ENCODE data around the gene PLD1. TPM values are rescaled to one million over a fixed set of nuclear protein-coding genes. Genes with fewer than 3 reads are reported as not detected.

The PLD1 gene
- total RNA-seq, 1 experiment from 2014 or later, result 14.4 TPM

DNA sequence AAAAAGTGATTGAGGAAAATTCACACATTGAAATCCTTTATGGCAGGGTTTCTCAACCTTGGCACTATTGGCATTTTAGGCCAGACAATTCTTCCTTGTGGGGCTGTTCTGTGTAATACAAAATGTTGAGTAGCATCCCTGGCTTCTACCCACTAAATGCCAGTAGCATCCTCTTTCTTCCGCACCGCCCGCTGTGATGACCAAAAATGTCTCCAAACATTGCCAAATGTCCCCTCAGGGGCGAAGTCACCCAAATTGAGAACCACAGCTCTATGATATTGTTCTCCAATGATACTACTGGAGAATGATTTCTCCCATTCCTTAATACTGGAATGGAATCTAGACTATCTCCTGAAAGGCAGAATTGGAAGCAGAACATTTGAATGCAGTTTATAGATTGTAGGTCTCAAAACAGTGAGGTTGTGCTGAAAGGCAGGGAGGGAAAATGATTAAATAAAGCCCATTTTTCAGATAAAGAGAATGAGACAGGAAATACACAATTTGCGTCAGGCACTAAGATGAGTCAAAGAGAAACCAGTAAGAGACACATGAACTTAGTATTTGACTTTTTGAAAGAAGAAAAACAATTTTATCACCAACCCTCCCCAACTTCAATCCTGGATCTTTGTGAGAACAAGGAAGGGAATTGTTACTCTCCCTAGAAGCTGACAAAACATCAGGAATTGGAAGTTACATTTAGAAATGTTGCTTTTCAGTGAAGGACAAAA, 248.5 kb downstream of the PLD1 start:
- no peak for DNase-seq (ENCODE audit: low spot score)

DNA sequence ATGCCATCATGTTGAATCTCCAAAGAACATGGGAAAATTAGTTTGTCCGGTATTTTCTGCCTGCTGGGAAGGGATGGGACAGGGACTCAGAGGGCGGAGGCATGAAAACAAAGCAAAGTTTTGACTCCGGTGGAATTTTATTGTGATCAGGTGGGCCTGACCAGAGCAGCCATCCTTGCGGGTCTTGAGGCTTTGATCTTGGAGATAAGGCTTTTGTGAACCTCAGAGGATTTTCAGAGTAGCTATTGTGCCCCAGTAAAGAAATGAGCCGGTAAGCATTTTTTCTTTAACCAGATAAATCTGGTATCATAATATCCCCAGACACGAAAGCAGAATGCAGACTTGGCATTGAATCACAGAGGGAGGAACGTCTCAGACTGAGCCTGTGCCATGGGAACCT, 250.7 kb downstream of the PLD1 start:
- no peak for DNase-seq (ENCODE audit: low spot score)

DNA sequence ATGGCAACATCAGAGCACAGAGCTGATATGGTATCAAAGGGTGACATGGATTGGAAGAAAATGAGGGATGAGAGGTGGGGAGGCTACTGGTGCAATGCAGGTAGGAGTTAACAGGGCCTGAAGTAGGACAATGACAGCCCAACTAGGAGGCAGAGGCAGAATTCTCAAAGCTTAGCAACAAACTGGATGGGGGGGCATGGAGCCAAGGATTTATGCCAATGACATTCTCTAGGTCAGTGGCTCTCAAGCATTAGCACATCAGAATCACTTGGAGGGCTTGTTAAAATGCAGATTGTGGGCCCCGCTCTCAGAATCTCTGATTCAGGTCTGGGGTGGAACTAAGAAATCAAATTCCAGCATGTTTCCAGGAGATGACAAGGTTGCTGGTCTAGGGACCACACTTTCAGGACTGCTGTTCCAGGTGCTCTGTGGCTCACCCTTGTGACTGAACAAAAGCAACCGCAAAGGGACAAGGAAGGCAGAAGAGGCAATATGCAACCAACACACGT, 252.0 kb downstream of the PLD1 start:
- DNase-seq (ENCODE audit: low spot score), result no peak

DNA sequence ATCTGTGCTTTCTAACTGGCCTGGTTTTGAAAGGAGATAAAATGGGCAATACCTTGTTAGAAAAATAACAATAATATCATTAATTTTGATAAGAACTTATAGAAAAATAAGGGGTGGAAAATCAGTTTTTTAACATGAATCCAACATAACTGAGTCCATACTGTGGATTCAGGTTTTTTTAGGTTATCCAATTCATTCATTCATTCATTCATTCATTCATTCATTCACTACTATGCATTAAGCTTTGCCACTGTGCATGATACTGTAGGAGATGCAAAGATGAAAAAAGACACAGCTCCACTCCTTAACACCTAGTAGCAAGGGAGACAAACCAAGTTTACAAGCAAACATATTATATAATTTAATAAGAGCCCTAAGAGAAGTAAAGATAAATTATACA, 253.1 kb downstream of the PLD1 start:
- DNase-seq (ENCODE audit: low spot score), result no peak

DNA sequence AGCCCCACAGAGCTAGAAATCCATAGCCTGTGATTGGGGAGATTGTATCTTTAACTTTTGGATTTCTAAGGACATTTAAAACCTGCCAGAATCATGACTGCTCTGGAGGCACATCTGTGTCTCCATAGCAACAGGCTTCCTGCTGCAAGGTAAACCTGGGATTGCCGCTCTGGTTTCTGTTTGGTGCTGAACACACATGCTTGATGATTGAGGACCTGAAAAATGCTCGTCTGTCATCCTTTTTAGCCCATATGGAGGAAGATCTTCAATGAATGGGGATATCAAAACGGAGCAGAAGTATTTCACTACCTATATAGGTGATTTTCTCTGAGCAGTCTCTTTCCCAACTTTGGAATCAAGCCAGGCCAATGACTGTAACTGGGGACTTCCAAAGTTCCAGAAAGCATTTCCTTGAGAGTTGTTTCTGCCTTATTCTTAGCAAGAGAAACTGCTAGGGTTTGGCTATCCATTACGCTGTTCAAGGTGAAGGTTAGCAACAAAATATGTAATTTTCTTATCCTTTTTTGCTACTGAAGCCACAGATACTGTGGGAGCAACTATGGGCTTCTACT, 253.6 kb downstream of the PLD1 start:
- DNase-seq (ENCODE audit: low spot score), result no peak

DNA sequence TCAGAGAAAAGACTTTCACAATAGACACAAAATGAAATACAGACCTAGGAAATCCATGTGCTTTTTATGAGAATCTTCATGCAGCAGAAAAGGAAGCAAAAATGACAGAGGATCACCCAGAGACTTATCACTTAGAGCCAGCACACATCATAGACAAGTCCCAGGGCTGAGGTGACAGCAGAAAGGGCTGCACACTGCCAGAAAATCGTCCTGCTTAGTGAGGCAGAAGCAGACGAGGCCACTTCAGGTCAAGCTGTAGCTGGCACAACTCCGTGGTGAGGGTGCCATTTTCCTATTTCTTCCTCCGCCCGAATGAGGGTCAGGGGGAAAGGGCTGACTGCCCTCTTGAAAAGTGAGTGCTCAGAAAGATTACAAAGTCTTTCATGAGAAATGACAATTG, 254.1 kb downstream of the PLD1 start:
- DNase-seq (ENCODE audit: low spot score), result no peak

DNA sequence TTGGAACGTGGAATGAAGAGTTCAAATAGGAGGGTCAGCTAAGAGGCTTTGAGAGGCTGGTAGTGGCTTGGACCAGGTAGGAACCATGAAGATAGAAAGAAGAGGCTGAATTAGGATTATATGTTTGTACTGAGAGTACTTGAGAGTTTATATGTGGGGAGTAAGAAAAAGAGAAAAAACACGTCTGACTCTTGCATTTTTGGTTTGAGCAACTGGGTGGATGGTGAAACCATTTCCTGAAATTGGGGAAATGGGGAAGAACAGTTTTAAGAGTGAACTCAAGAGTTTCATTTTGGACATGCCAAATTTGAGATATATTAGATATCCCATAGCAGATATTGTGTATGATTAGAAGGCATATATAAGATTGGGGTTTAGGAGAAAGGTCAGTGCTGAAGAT, 257.2 kb downstream of the PLD1 start:
- DNase-seq (ENCODE audit: low spot score), result no peak

DNA sequence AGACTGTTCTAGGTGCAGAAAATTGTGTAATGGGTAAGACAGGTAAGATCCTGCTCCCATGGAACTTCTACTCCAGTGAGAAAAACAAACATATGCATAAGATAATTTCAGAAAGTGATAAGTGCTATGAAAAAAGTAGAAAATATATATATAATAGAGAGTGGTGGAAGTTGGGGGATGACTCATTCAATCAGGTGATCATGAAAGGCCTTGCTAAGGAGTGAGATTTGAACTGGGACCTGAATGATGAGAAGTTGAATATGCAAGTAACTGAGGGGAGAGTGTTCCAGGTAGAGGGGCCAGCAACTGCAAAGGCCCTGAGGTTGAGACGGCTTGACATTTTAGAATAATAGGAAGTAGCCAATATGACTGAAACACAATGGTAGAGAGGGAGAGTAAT, 257.8 kb downstream of the PLD1 start:
- no peak for DNase-seq (ENCODE audit: low spot score)

DNA sequence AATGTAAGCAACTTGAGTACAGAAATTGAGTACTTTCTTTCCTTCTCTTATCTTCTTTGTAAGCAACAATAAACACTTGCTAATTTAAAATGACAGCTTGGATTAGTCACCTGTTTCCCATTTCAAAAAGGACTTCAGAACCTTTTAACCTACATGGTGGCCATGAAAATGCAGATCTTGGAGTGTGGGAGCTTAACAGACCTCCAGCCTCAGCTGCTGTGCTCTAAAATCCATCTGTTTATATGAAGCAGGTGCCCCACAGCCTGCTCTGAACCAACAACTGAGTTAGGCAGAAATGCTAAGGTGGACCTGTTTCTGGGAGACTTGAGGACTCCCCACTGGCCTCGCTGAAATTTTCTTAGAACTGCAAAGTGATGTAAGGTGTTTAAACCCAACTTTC, 259.0 kb downstream of the PLD1 start:
- no peak for DNase-seq (ENCODE audit: low spot score)

Other genes starting within 250 kb of the PLD1 start
- not detected in 2 replicates for gene TMEM212, start 32.9 kb upstream of the PLD1 start, total RNA-seq (2014; rRNA removed; shearing (Covaris generic))
- 61.0 and 65.8 TPM in 2 replicates for gene FNDC3B, start 229.1 kb upstream of the PLD1 start, total RNA-seq (2014; rRNA removed; shearing (Covaris generic))

Data from H4 (cell line).